Uterus (tissue), 4 donors: ENCODE measurements around the gene IKZF1. TPM values are rescaled to one million over a fixed set of nuclear protein-coding genes. Genes with fewer than 3 reads are reported as not detected.

Experiments used
- DNase-seq, 2 donors: peaks; one replicate each; pipeline ENCODE4 v3.0.0-alpha.2; 2019 to 2020
- H3K27ac ChIP-seq, 2 donors: fragments of 200-600 bp; sonication (generic); 1 replicate in 1 of 2; 2 replicates in 1 of 2; pipeline ENCODE4 v1.5.1; 2016 to 2018
- H3K27me3 ChIP-seq, 2 donors: fragments of 200-600 bp; sonication (generic); one replicate each; pipeline ENCODE4 v1.5.1; 2018 to 2019; ENCODE audit warnings: control low read depth in 1 of 2
- H3K36me3 ChIP-seq, 2 donors: fragments of 200-600 bp; sonication (generic); one replicate each; pipeline ENCODE4 v1.5.1; 2019; ENCODE audit warnings: control low read depth in 1 of 2
- H3K4me1 ChIP-seq, 2 donors: fragments of 200-600 bp; sonication (generic); one replicate each; pipeline ENCODE4 v1.5.1; 2018 to 2019; ENCODE audit warnings: control low read depth in 1 of 2
- H3K4me3 ChIP-seq, 2 donors: fragments of 200-600 bp; sonication (generic); 1 replicate in 1 of 2; 2 replicates in 1 of 2; pipeline ENCODE4 v1.5.1; 2018 to 2019; ENCODE audit warnings: mild to moderate bottlenecking in 1 of 2
- H3K9me3 ChIP-seq, 2 donors: fragments of 200-600 bp; sonication (generic); one replicate each; pipeline ENCODE4 v1.5.1; 2019; ENCODE audit warnings: control low read depth in 1 of 2
- POLR2A ChIP-seq, 2 donors: fragments of 450-650 bp; IDR thresholded peaks; one replicate each; pipeline ENCODE4 v1.6.1; 2016; ENCODE audit warnings: antibody characterized with exemption in 2 of 2, mild to moderate bottlenecking in 1 of 2, moderate library complexity in 1 of 2
- intact Hi-C: fragments of 100-400 bp; cut with DNase I; formaldehyde crosslinking; loops from one replicate; pipeline ENCODE4 v1.15.1; 2023; ENCODE audit warnings: low total_unique reads
- total RNA-seq, 4 donors: library from RNA; depleted of rRNA in 3 of 4; stranded (reverse); fragments of >200 nt in 3 of 4; gene quantifications; one replicate each; pipeline versions ENCODE4 v1.1.0 to v1.2.4, GENCODE V29; 2014 to 2023
- TF ChIP-seq, protein P1 (sequence below), 4 experiments: fragments of 200-600 bp in 2 of 4; fragments of 450-650 bp in 2 of 4; sonication (generic) in 2 of 4; IDR thresholded peaks; one replicate each; pipeline ENCODE4 v1.5.1; 2016 to 2019; ENCODE audit warnings: antibody characterized with exemption in 4 of 4, mild to moderate bottlenecking in 2 of 4, moderate library complexity in 1 of 4
- donor health status: DM: yes; HTN: yes; CAD: no.

IKZF1 gene
- total RNA-seq, 4 donors from 2014 or later: 7.0 to 828 (median 12.8) TPM

DNA sequence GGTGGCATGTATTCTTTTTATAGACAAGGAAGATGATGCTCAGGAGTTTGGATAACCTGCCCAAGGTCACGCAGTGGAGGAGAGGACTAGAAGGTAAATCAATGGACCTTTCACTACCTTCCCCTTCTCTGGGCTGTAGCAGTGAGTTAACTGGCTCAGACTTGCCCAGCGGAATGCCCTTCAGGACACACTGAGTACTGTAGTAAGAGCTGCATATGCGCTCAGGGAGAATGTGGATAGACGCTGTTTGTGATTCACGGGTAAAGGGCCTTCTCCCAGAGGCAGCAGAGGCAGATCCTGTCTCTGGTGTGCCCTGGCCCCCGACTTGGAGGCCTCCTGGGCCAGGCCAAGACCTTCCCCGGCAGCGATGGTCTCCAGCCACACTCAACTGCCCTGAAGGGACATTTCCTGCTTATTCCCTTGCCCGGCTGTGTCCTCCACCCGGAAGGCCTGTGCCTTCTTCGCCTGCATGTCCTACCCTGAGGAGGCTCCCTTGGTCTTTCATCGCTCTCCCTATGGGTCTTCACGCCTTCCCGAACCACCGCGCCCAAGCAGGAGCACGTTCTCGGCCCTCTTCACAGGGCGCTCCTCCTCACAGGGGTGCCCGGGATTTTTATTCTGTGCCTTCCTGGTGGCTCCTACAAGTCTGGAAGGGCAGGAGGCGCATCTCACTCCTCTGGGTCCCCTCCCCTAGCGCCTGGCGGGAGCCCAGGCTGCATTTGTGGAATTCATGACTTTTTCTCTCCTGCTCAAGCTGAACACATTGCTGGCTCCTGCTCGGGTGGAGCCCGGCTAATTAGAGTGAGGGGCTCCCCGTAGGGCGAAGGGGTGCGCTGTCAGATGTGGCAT is 1.8 kb upstream of the IKZF1 start:
- H3K27ac ChIP-seq: no peak overlapping the region
- intact Hi-C loops: no loop called here
- H3K36me3 ChIP-seq: no peaks in the 10 kb centered on the region
- TF ChIP-seq, protein P1, sequence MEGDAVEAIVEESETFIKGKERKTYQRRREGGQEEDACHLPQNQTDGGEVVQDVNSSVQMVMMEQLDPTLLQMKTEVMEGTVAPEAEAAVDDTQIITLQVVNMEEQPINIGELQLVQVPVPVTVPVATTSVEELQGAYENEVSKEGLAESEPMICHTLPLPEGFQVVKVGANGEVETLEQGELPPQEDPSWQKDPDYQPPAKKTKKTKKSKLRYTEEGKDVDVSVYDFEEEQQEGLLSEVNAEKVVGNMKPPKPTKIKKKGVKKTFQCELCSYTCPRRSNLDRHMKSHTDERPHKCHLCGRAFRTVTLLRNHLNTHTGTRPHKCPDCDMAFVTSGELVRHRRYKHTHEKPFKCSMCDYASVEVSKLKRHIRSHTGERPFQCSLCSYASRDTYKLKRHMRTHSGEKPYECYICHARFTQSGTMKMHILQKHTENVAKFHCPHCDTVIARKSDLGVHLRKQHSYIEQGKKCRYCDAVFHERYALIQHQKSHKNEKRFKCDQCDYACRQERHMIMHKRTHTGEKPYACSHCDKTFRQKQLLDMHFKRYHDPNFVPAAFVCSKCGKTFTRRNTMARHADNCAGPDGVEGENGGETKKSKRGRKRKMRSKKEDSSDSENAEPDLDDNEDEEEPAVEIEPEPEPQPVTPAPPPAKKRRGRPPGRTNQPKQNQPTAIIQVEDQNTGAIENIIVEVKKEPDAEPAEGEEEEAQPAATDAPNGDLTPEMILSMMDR (IDR thresholded peaks at IDR 0.05): no peak
- TF ChIP-seq POLR2A (IDR thresholded peaks at IDR 0.05): no peak
- DNase-seq: no peak
- H3K4me1 ChIP-seq: no peaks in the 10 kb centered on the region
- H3K9me3 ChIP-seq: no peaks in the 10 kb centered on the region
- H3K4me3 ChIP-seq: no peak overlapping the region
- H3K27me3 ChIP-seq: no peaks in the 10 kb centered on the region

DNA sequence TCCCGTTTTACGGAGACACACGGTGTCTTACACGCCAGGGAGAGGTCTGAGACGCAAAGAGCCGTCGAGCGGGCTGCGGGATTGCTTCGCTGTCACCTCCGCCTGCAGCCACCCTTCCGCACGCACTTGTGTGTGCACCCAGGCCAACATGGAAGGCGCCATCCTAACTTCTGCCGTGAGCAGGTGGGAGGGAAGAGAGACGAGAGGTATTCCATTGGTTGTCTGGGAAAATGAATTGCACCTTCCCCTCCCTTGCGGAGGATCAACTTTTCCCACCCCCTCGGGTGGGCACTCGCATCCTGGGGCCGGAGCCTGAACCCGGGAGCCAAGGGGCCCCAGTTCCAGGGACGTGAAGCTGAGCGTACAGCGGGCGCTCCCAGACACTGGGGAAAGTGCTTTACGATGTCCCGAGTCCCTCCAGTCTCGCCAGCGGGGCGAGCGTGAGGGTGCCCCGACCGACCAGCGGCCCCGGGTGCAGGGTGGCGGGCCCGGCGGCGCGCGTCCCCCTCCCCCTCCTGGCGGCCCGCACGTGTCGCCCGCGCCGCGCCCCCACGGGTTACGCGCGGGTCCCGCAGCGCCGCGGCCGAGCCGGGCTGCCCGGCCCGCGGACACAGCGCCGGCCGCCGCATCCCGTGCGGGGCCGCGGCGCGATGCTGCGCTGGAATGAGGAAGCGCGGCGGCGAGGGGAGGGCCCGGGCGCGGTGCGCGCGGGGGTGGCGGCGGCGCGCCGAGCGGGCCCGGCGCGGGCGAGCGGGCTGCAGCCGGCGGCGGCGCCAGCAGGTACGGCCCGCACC is 984 bp upstream of the IKZF1 start:
- H3K27ac ChIP-seq: no peak overlapping the region
- H3K36me3 ChIP-seq: no peaks in the 10 kb centered on the region
- intact Hi-C loops: no loop called here
- no peaks in the 10 kb centered on the region for H3K4me1 ChIP-seq
- no peaks in the 10 kb centered on the region for H3K27me3 ChIP-seq
- no peak overlapping the region for H3K4me3 ChIP-seq
- no peak for DNase-seq
- no peaks in the 10 kb centered on the region for H3K9me3 ChIP-seq
- TF ChIP-seq, protein P1 (IDR thresholded peaks at IDR 0.05): no peak
- no peak for TF ChIP-seq POLR2A (IDR thresholded peaks at IDR 0.05)

DNA sequence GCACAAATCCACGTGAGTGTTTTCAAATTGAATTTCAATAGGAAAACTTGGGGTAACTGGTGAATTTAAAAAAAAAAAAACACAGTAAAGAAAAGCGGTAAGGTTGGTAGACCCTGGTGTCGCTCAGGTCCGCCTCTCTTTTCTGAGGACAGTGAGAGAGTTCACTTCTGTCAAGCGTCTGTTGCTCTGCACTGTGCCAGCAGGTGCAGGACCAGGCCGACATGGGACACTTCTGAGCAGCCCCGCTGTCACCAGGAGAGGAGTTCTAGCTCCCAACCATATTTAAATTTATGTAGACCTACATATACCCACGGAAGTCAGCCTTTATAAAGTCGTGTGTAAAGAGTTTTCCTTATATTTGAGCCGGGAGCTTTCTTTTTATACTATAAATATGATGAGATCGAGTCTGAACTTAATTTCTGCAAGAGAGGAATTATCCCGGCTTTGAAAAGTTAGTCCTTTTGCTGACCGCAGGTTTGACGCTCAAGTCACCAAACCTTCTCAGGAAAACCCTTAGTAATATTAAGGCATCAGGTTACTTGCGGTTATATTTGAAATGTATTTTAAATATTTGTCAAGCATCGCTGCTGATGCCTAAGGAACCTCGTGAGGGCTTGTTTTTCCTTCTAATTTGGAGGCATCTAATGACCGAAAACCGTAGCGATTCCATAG is 531 bp downstream of the IKZF1 start:
- H3K4me1 ChIP-seq: no peaks in the 10 kb centered on the region
- no peak for DNase-seq
- TF ChIP-seq POLR2A (IDR thresholded peaks at IDR 0.05): no peak
- TF ChIP-seq, protein P1 (IDR thresholded peaks at IDR 0.05): no peak
- H3K27me3 ChIP-seq: no peaks in the 10 kb centered on the region
- H3K27ac ChIP-seq: no peak overlapping the region
- no peaks in the 10 kb centered on the region for H3K36me3 ChIP-seq
- intact Hi-C loops: no loop called here
- H3K9me3 ChIP-seq: no peaks in the 10 kb centered on the region
- no peak overlapping the region for H3K4me3 ChIP-seq

DNA sequence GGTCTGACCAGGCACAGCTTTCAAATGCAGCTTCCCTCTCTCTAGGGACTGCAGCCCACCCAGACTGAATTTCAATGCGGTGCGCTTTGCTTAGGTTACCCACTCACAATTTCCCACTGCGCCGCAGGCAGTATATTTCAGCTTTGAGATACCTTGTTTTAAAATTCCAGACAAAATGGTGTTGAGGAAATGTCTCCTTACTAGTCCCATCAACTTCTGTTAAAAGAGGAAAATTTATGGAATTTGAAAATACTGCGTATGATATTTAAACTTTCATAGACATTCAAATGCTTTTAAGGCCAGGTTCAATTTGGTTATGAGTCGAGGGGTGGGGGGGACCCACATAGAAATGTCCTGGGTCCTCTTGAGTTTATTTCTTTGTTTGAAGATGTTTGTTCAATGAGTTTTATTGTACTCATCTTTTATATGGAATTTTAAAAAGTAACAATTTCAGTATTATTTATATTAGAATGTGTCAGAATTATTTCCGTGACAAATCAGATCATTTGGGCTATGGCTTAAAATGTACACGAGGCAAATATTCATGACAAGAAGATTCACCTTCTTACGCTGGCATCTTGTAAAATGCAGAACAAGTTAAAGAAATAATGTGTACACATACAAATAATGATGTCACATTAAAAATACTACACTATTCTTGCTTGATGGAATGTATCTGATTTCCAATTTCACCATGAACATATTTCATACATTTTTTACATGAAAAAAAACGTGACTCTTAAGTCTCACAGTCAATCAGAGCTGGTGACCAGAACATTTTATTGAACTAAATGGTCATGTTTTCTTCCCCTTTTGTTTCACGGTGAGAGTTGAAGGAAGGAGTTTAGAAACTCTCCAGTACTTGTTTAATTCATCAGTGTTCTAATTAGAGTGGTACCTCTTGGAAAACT is 1.3 kb downstream of the IKZF1 start:
- Histone ChIP-seq H3K9me3 (no peaks in the 10 kb centered on the region), H3K27ac (no peak overlapping the region), H3K4me1 (no peaks in the 10 kb centered on the region), H3K4me3 (no peak overlapping the region), H3K36me3 (no peaks in the 10 kb centered on the region), H3K27me3 (no peaks in the 10 kb centered on the region)
- DNase-seq: no peak
- intact Hi-C loops: no loop called here
- TF ChIP-seq, protein P1 (IDR thresholded peaks at IDR 0.05): no peak
- TF ChIP-seq POLR2A (IDR thresholded peaks at IDR 0.05): no peak
